ENCODE data around the gene IL32.

The IL32 gene

DNA sequence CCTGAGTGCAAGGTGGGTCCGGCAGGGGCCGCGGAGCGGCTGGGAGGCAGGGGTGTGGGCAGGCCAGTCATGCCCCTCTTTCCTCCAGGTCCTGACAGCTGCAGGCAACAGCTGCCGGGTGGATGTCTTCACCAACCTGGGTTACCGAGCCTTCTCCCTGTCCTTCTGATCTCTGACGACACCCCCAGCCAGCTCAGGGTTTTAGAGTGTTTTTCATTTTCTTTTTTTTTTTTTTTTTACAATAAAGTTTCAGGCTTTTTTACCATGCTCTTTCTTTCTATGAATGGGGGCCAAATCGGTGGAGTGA, 38.0 kb upstream of the IL32 start:
- peaks cover 5% of the 10 kb centered on the region for H3K4me1 ChIP-seq (ENCODE audit: insufficient read depth, low read length, poor library complexity, severe bottlenecking)
- H3K9me3 ChIP-seq (ENCODE audit: insufficient read depth, low read depth, low read length): no peaks in the 10 kb centered on the region
- H3K9ac ChIP-seq (ENCODE audit: low read depth, low read length, poor library complexity, severe bottlenecking): no peak overlapping the region
- H3K27me3 ChIP-seq (ENCODE audit: insufficient read depth, low read length, poor library complexity, severe bottlenecking): no peaks in the 10 kb centered on the region
- H4K20me1 ChIP-seq (ENCODE audit: insufficient read depth, low read length, poor library complexity, severe bottlenecking): peaks cover 2% of the 10 kb centered on the region
- H3K4me3 ChIP-seq (ENCODE audit: low read length, poor library complexity, severe bottlenecking): no peak overlapping the region
- no peaks in the 10 kb centered on the region for H3F3A ChIP-seq (ENCODE audit: low read depth)
- no peak for TF ChIP-seq CTCF (conservative IDR thresholded peaks at IDR 0.05; ENCODE audit: low read length)
- no peak for TF ChIP-seq EZH2phosphoT487 (IDR thresholded peaks at IDR 0.05; ENCODE audit: borderline replicate concordance)
- peaks cover 8% of the 10 kb centered on the region for H3K79me2 ChIP-seq (ENCODE audit: insufficient read depth, low read length)
- H3K36me3 ChIP-seq (ENCODE audit: insufficient read depth, low read length): no peaks in the 10 kb centered on the region
- H3K9me2 ChIP-seq (replicated peaks; ENCODE audit: low read depth, low read length): no peaks in the 10 kb centered on the region
- no peak overlapping the region for H3K4me2 ChIP-seq (ENCODE audit: low read depth, low read length, poor library complexity, severe bottlenecking)
- no peak overlapping the region for H2AFZ ChIP-seq (ENCODE audit: low read length)

DNA sequence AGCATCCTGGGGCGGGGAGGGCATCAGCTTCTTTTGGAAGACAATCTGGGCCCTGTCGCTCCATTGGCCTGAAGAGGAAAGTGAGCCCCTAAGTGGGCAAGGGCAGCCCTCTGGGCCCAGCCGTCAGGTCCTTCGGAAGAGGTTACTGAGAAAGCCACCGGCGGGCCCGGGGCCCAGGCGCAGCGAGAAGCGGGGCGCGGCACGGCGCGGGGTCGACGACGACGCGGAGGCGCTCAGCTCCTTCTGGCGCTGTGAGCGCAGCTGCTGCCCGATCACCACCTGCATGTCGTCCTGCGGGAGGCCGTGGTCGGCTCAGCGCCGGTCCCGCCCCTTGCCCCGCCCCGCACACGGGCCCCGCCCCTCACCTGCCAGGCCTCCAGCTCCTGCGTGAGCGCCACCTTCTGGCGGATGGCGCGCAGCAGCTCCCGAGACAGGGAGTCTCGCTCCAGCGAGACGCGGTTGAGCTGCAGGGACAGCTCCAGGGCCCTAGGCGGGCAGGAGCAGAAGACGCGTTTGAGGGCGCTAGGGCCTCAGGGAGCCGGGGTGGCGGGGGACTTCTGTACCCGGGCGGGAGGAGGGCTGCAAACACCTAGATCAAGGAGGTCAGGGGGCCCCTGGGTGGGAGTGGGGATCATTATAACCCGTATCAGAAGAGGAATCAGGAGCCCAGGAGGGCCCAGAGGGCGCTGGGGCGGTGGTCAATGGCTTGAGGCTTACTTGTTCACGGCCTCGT, 37.3 kb upstream of the IL32 start:
- Histone ChIP-seq H3K4me2 (ENCODE audit: low read depth, low read length, poor library complexity, severe bottlenecking) (no peak overlapping the region), H3K9me2 (replicated peaks; ENCODE audit: low read depth, low read length) (no peaks in the 10 kb centered on the region), H3F3A (ENCODE audit: low read depth) (no peaks in the 10 kb centered on the region), H3K9ac (ENCODE audit: low read depth, low read length, poor library complexity, severe bottlenecking) (no peak overlapping the region), H3K4me1 (ENCODE audit: insufficient read depth, low read length, poor library complexity, severe bottlenecking) (no peaks in the 10 kb centered on the region), H3K79me2 (ENCODE audit: insufficient read depth, low read length) (peaks cover 3% of the 10 kb centered on the region), H2AFZ (ENCODE audit: low read length) (no peak overlapping the region), H4K20me1 (ENCODE audit: insufficient read depth, low read length, poor library complexity, severe bottlenecking) (no peaks in the 10 kb centered on the region), H3K27me3 (ENCODE audit: insufficient read depth, low read length, poor library complexity, severe bottlenecking) (no peaks in the 10 kb centered on the region), H3K4me3 (ENCODE audit: low read length, poor library complexity, severe bottlenecking) (no peak overlapping the region), H3K9me3 (ENCODE audit: insufficient read depth, low read depth, low read length) (no peaks in the 10 kb centered on the region), H3K36me3 (ENCODE audit: insufficient read depth, low read length) (no peaks in the 10 kb centered on the region)
- TF ChIP-seq CTCF (conservative IDR thresholded peaks at IDR 0.05; ENCODE audit: low read length): peak; percentile 49
- no peak for TF ChIP-seq EZH2phosphoT487 (IDR thresholded peaks at IDR 0.05; ENCODE audit: borderline replicate concordance)

DNA sequence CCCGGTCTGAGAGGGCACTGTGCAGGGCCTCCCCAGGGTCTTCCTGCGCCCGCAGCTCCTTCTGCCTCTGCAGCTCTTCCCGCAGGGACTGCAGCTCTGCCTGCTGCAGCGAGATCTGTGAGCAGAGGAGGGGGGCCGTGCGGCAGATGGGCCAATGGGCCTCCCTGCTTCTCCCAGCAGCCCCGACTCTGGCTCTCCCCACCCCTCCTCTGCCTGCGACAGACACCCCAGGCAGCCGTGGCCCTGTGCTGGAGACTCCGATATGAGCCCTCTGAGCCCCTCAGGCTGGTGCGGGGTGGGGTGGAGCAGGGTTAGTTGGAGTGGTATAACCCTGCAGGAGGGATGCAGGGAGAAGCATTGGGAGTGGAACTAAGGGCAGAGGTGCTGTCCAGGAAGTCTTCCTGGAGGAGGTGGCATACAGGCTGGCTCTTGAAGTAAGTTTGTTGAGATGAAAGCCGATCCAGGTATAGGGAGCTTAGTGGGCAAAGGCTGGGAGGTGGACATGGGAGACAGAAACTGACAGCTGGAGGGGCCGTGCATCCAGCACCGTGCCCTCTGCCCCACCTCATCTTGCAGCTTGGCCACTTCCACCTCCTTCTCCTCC, 36.6 kb upstream of the IL32 start:
- Histone ChIP-seq H3K9ac (ENCODE audit: low read depth, low read length, poor library complexity, severe bottlenecking) (no peak overlapping the region), H3K4me2 (ENCODE audit: low read depth, low read length, poor library complexity, severe bottlenecking) (no peak overlapping the region), H3K27me3 (ENCODE audit: insufficient read depth, low read length, poor library complexity, severe bottlenecking) (no peaks in the 10 kb centered on the region), H3K4me3 (ENCODE audit: low read length, poor library complexity, severe bottlenecking) (no peak overlapping the region), H3K79me2 (ENCODE audit: insufficient read depth, low read length) (no peaks in the 10 kb centered on the region; the same call in 1 of the 2 replicates), H3K36me3 (ENCODE audit: insufficient read depth, low read length) (no peaks in the 10 kb centered on the region), H3F3A (ENCODE audit: low read depth) (no peaks in the 10 kb centered on the region), H3K9me3 (ENCODE audit: insufficient read depth, low read depth, low read length) (no peaks in the 10 kb centered on the region), H3K9me2 (replicated peaks; ENCODE audit: low read depth, low read length) (no peaks in the 10 kb centered on the region), H4K20me1 (ENCODE audit: insufficient read depth, low read length, poor library complexity, severe bottlenecking) (no peaks in the 10 kb centered on the region), H2AFZ (ENCODE audit: low read length) (no peak overlapping the region), H3K4me1 (ENCODE audit: insufficient read depth, low read length, poor library complexity, severe bottlenecking) (no peaks in the 10 kb centered on the region)
- TF ChIP-seq CTCF (conservative IDR thresholded peaks at IDR 0.05; ENCODE audit: low read length): no peak
- no peak for TF ChIP-seq EZH2phosphoT487 (IDR thresholded peaks at IDR 0.05; ENCODE audit: borderline replicate concordance)

Data from Loucy (cell line).